GM12878 (cell line): ENCODE data around the gene NUP205.

Experiments used
- CHD4 ChIP-seq: fragments of 200-600 bp; sonication (generic); IDR thresholded peaks from 2 replicates; pipeline ENCODE4 v1.6.1; 2016; ENCODE audit warnings: mild to moderate bottlenecking
- CTCF ChIP-seq, 3 experiments: IDR thresholded peaks in 2 of 3; conservative IDR thresholded peaks in 1 of 3; 2 replicates each; pipeline ENCODE4 v1.5.1; 2011; ENCODE audit warnings: low read depth in 3 of 3, low read length in 3 of 3, mild to moderate bottlenecking in 3 of 3, control low read depth in 2 of 3, moderate library complexity in 2 of 3, inconsistent platforms in 1 of 3, mixed read lengths in 1 of 3; ENCODE audit not compliant: control insufficient read depth in 2 of 3, insufficient read depth in 1 of 3; ENCODE audit errors: extremely low read depth in 1 of 3
- EZH2 ChIP-seq: IDR thresholded peaks from 2 replicates; pipeline ENCODE4 v1.6.1; 2012; ENCODE audit warnings: low read depth, mild to moderate bottlenecking, control low read depth, inconsistent platforms, low read length, borderline replicate concordance; ENCODE audit not compliant: control insufficient read depth
- MAX ChIP-seq: IDR thresholded peaks from 2 replicates; pipeline ENCODE4 v1.6.1; 2012; ENCODE audit warnings: low read depth, low read length, improper control_type of control experiment
- PAX5 ChIP-seq: IDR thresholded peaks from 2 replicates; pipeline ENCODE4 v1.6.1; 2011; ENCODE audit warnings: low read depth, low read length, borderline replicate concordance
- SPI1 ChIP-seq: IDR thresholded peaks from 2 replicates; pipeline ENCODE4 v1.6.1; 2011; ENCODE audit warnings: low read depth, mild to moderate bottlenecking, low read length, moderate library complexity, borderline replicate concordance; ENCODE audit not compliant: insufficient read depth
- SREBF1 ChIP-seq: IDR thresholded peaks from 2 replicates; pipeline ENCODE4 v1.6.1; 2012; ENCODE audit warnings: mild to moderate bottlenecking, low read length

GRCh38 chr7:135697276-135698049 is 139.7 kb downstream of the NUP205 start:
- TF ChIP-seq MAX: no peak
- no peak for TF ChIP-seq CHD4
- TF ChIP-seq PAX5: no peak
- no peak for TF ChIP-seq CTCF (IDR thresholded peaks at IDR 0.05 in 2 of 3, conservative IDR thresholded peaks at IDR 0.05 in 1 of 3; ENCODE audit: control insufficient read depth in 2 of 3, extremely low read depth in 1 of 3, insufficient read depth in 1 of 3, low read depth in 3 of 3, low read length in 3 of 3)
- TF ChIP-seq EZH2: no peak
- no peak for TF ChIP-seq SREBF1
- no peak for TF ChIP-seq SPI1
